HepG2 (cell line): ENCODE measurements around the gene SULT4A1. TPM values are rescaled to one million over a fixed set of nuclear protein-coding genes. Genes with fewer than 3 reads are reported as not detected.

ENCODE experiments used
- ATAC-seq: fragments of 200-7000 bp; cut with Tn5 transposase; 3 replicates; pipeline ENCODE4 v1.9.1; 2020; ENCODE audit warnings: mild to moderate bottlenecking, moderate library complexity
- BruUV-seq: library from RNA; stranded (reverse); fragments of 400-500 nt; replicated peaks from 2 replicates; lab custom pipeline; 2021; lab: Mats Ljungman, UMichigan
- CTCF ChIA-PET: fragments of 300-600 bp; formaldehyde crosslinking; extraction: SDS; loops from one replicate; lab custom pipeline; 2021; ENCODE audit warnings: low total read pairs, inconsistent platforms, low intra/inter-chr PET ratio; lab: Yijun Ruan, JAX
- POLR2A ChIA-PET: fragments of 350-600 bp; sonication (Branson Sonifier 250); formaldehyde crosslinking; loops from one replicate; lab custom pipeline; 2020; ENCODE audit warnings: antibody characterized with exemption, inconsistent platforms; lab: Yijun Ruan, JAX
- DNase-seq: peaks from one replicate; pipeline ENCODE4 v3.0.0-alpha.2; 2015; ENCODE audit warnings: low spot score
- FAIRE-seq: peaks from 3 replicates; lab custom pipeline; 2011; peaks lifted over from hg19 to GRCh38; lab: Jason Lieb, UNC
- H2AFZ ChIP-seq: one replicate; pipeline ENCODE4 v1.6.1; 2011; ENCODE audit warnings: low read length, inconsistent platforms
- H3K27ac ChIP-seq: fragments of 300-600 bp; 3 replicates; pipeline ENCODE4 v1.8.0; 2011; ENCODE audit warnings: mixed run types, mild to moderate bottlenecking, mixed read lengths, low read length, inconsistent platforms; ENCODE audit not compliant: insufficient read depth; ENCODE audit errors: extremely low read length
- H3K27me3 ChIP-seq, 2 experiments: fragments of 200-600 bp in 1 of 2; 2 replicates in 1 of 2; 3 replicates in 1 of 2; pipeline versions ENCODE4 v1.6.0 to v1.8.0; 2011; ENCODE audit warnings: low read length in 2 of 2, mild to moderate bottlenecking in 2 of 2, moderate library complexity in 2 of 2, inconsistent platforms in 1 of 2; ENCODE audit not compliant: insufficient read depth in 2 of 2, control insufficient read depth in 1 of 2
- H3K36me3 ChIP-seq, 2 experiments: fragments of 200-600 bp in 1 of 2; replicated peaks in 1 of 2; 2 replicates in 1 of 2; 3 replicates in 1 of 2; pipeline versions ENCODE4 v1.5.1 to v1.8.0; 2011; ENCODE audit warnings: low read length in 2 of 2, inconsistent platforms in 1 of 2; ENCODE audit not compliant: insufficient read depth in 2 of 2, control insufficient read depth in 1 of 2
- H3K4me1 ChIP-seq: 2 replicates; pipeline ENCODE4 v1.5.1; 2012; ENCODE audit warnings: low read length, inconsistent platforms; ENCODE audit not compliant: insufficient read depth
- H3K4me2 ChIP-seq: 2 replicates; pipeline ENCODE4 v1.6.0; 2011; ENCODE audit warnings: low read depth, low read length, inconsistent platforms
- H3K4me3 ChIP-seq, 3 experiments: fragments of 200-600 bp in 1 of 3; sonication (generic), shearing (Covaris generic) in 1 of 3; replicated peaks in 1 of 3; 2 replicates each; pipeline ENCODE4 v1.5.1; 2011 to 2016; ENCODE audit warnings: low read length in 3 of 3, inconsistent platforms in 2 of 3, low read depth in 2 of 3, mild to moderate bottlenecking in 2 of 3, control low read depth in 1 of 3, mixed read lengths in 1 of 3; ENCODE audit not compliant: insufficient read depth in 1 of 3
- H3K79me2 ChIP-seq: one replicate; pipeline ENCODE4 v1.6.1; 2011; ENCODE audit warnings: low read length, inconsistent platforms; ENCODE audit not compliant: insufficient read depth
- H3K9ac ChIP-seq: 2 replicates; pipeline ENCODE4 v1.6.0; 2011; ENCODE audit warnings: mild to moderate bottlenecking, low read depth, low read length, inconsistent platforms; ENCODE audit not compliant: insufficient read depth
- H3K9me3 ChIP-seq: 2 replicates; pipeline ENCODE4 v1.5.1; 2012; ENCODE audit warnings: mild to moderate bottlenecking, low read length
- H4K20me1 ChIP-seq: 2 replicates; pipeline ENCODE4 v1.6.0; 2011; ENCODE audit warnings: inconsistent platforms, mild to moderate bottlenecking, low read length, moderate library complexity; ENCODE audit not compliant: insufficient read depth
- SRSF9 ChIP-seq: fragments of 200-400 bp; formaldehyde crosslinking; IDR thresholded peaks from 2 replicates; pipeline ENCODE4 v1.6.1; 2018; ENCODE audit warnings: borderline replicate concordance, mild to moderate bottlenecking, low read depth, low read length; ENCODE audit not compliant: insufficient read depth, poor library complexity, severe bottlenecking
- SRY ChIP-seq: sonication (generic); formaldehyde crosslinking; IDR thresholded peaks from 2 replicates; pipeline ENCODE4 v1.8.0; 2022; ENCODE audit warnings: mild to moderate bottlenecking, missing genetic modification reagents
- TERF1 ChIP-seq: sonication (generic); formaldehyde crosslinking; IDR thresholded peaks from 2 replicates; pipeline ENCODE4 v1.8.0; 2022; ENCODE audit warnings: mild to moderate bottlenecking, missing genetic modification reagents, moderate library complexity
- ZNF274 ChIP-seq: sonication (generic); formaldehyde crosslinking; IDR thresholded peaks from 2 replicates; pipeline ENCODE4 v1.5.1; 2020; ENCODE audit warnings: mild to moderate bottlenecking, missing genetic modification reagents
- ZNF512 ChIP-seq: sonication (generic); formaldehyde crosslinking; IDR thresholded peaks from 2 replicates; pipeline ENCODE4 v1.4.0; 2020; ENCODE audit warnings: mild to moderate bottlenecking, missing genetic modification reagents
- ZNF816 ChIP-seq: sonication (generic); formaldehyde crosslinking; IDR thresholded peaks from 2 replicates; pipeline ENCODE4 v1.8.0; 2022; ENCODE audit warnings: missing genetic modification reagents, mild to moderate bottlenecking, borderline replicate concordance
- WGBS: methylation state at CpG from one replicate; pipeline ENCODE4 v1.1.6; 2017; ENCODE audit warnings: low lambda C conversion rate; 5-methylcytosine and 5-hydroxymethylcytosine counted together
- in situ Hi-C: cut with HindIII; loops from 2 replicates; pipeline ENCODE4 v1.10.0; 2017; ENCODE audit warnings: low pct_unique_long_range_greater_than_20kb; ENCODE audit not compliant: extremely low pct_ligation_motif_present
- intact Hi-C: fragments of 100-400 bp; cut with micrococcal nuclease; formaldehyde crosslinking; loops from one replicate; pipeline ENCODE4 v1.10.0; 2022; ENCODE audit not compliant: unreplicated experiment
- polyA plus RNA-seq, 8 experiments: library from polyadenylated mRNA; depleted of rRNA in 3 of 8; stranded (reverse) in 7 of 8; unstranded in 1 of 8; fragments of >200 nt; fragmentation: Illumina TruSeq in 4 of 8; extraction: Trizol in 4 of 8; gene quantifications; 2 replicates each; pipeline versions ENCODE4 v1.2.1 to v1.2.3, GENCODE V29; 2011 to 2016; ENCODE audit warnings: low read depth in 4 of 8, missing spikeins in 1 of 8, mixed read lengths in 1 of 8; ENCODE audit not compliant: insufficient read depth in 1 of 8
- total RNA-seq, 5 experiments: library from RNA; depleted of rRNA; stranded (reverse); fragments of >200 nt; fragmentation: Illumina TruSeq; extraction: Trizol; gene quantifications; 2 replicates each; pipeline ENCODE4 v1.2.3, GENCODE V29; 2016; ENCODE audit warnings: low read depth in 1 of 5
- TF ChIP-seq, protein P1 (sequence below): sonication (generic); formaldehyde crosslinking; IDR thresholded peaks from 2 replicates; pipeline ENCODE4 v1.5.1; 2020; ENCODE audit warnings: missing genetic modification reagents, mild to moderate bottlenecking, borderline replicate concordance

SULT4A1 gene
- total and polyA plus RNA-seq, 2 of the 13 experiments (the other 11 are each of a cell fraction or from before 2014, with no cell fraction given) = not detected

- Histone ChIP-seq H3K27me3 (peaks cover 3 to 46% of the 10 kb centered on the region in 2 experiments; a peak in 3 of 5 replicates), H3K4me3 (no peak overlapping the region), H4K20me1 (peaks cover 4% of the 10 kb centered on the region; the same call in 1 of the 2 replicates), H3K79me2 (no peaks in the 10 kb centered on the region), H3K9ac (no peak overlapping the region), H3K27ac (no peak overlapping the region), H3K9me3 (no peaks in the 10 kb centered on the region), H3K36me3 (no peaks in the 10 kb centered on the region), H3K4me2 (no peak overlapping the region), H2AFZ (no peak overlapping the region), H3K4me1 (no peaks in the 10 kb centered on the region)
- no peak for DNase-seq
- WGBS = 47% methylated on average over 7 of the region's 13 CpGs
- intact Hi-C loops (no loop called here), in situ Hi-C loops (no loop called here)
- no peak for TF ChIP-seq ZNF816 (CRISPR knock-in tag)
- TF ChIP-seq SRSF9 = no peak
- no peak for TF ChIP-seq SRY (CRISPR knock-in tag)
- TF ChIP-seq ZNF274 (CRISPR knock-in tag) = no peak
- TF ChIP-seq, protein P1, sequence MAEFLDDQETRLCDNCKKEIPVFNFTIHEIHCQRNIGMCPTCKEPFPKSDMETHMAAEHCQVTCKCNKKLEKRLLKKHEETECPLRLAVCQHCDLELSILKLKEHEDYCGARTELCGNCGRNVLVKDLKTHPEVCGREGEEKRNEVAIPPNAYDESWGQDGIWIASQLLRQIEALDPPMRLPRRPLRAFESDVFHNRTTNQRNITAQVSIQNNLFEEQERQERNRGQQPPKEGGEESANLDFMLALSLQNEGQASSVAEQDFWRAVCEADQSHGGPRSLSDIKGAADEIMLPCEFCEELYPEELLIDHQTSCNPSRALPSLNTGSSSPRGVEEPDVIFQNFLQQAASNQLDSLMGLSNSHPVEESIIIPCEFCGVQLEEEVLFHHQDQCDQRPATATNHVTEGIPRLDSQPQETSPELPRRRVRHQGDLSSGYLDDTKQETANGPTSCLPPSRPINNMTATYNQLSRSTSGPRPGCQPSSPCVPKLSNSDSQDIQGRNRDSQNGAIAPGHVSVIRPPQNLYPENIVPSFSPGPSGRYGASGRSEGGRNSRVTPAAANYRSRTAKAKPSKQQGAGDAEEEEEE (CRISPR knock-in tag) = no peak
- TF ChIP-seq ZNF512 (CRISPR knock-in tag) = no peak
- TF ChIP-seq TERF1 = no peak
- FAIRE-seq = no peak
- CTCF ChIA-PET = no interaction called here
- ATAC-seq = no peak
- no TSS peak for BruUV-seq
- POLR2A ChIA-PET = no interaction called here
These were observed 7.5 kb downstream of the SULT4A1 start for GRCh38 chr22:43854786-43855271.
